Neural cell (in vitro differentiated cells): ENCODE results near the gene SREK1IP1. TPM values are rescaled to one million over a fixed set of nuclear protein-coding genes. Genes with fewer than 3 reads are reported as not detected.

Experiments
- H2AFZ ChIP-seq: fragments of 200-600, 300-800 bp; sonication (generic), shearing (Covaris generic); 2 replicates; pipeline ENCODE4 v1.6.0; 2014; ENCODE audit warnings: low read depth, mild to moderate bottlenecking, antibody characterized with exemption, low read length, moderate library complexity
- H3F3A ChIP-seq: fragments of 200-600 bp; shearing (Covaris generic); 2 replicates; pipeline ENCODE4 v1.6.1; 2016; ENCODE audit warnings: mild to moderate bottlenecking, moderate library complexity, mixed read lengths, antibody characterized with exemption, low read length; ENCODE audit not compliant: insufficient read depth, poor library complexity, severe bottlenecking
- H3K27ac ChIP-seq: fragments of 200-600, 300-800 bp; sonication (generic), shearing (Covaris generic); 2 replicates; pipeline ENCODE4 v1.5.1; 2014; ENCODE audit warnings: mild to moderate bottlenecking, low read length, moderate library complexity
- H3K27me3 ChIP-seq: fragments of 300-800, 200-600 bp; sonication (generic), shearing (Covaris generic); 2 replicates; pipeline ENCODE4 v1.6.0; 2014; ENCODE audit warnings: mild to moderate bottlenecking, low read depth, low read length, moderate library complexity; ENCODE audit not compliant: insufficient read depth
- H3K36me3 ChIP-seq: fragments of 300-800, 200-600 bp; sonication (generic), shearing (Covaris generic); 2 replicates; pipeline ENCODE4 v1.5.1; 2014; ENCODE audit warnings: mild to moderate bottlenecking, antibody characterized with exemption, low read length, moderate library complexity; ENCODE audit not compliant: insufficient read depth
- H3K4me2 ChIP-seq: fragments of 300-800, 200-600 bp; sonication (generic), shearing (Covaris generic); 2 replicates; pipeline ENCODE4 v1.6.0; 2014; ENCODE audit warnings: mild to moderate bottlenecking, low read length
- H3K4me3 ChIP-seq: fragments of 300-800, 200-600 bp; sonication (generic), shearing (Covaris generic); 2 replicates; pipeline ENCODE4 v1.5.1; 2014; ENCODE audit warnings: mild to moderate bottlenecking, low read length, moderate library complexity
- H3K79me2 ChIP-seq: fragments of 200-600 bp; shearing (Covaris generic); replicated peaks from 2 replicates; pipeline ENCODE4 v1.6.0; 2014; ENCODE audit warnings: mild to moderate bottlenecking, low read length, moderate library complexity; ENCODE audit not compliant: insufficient read depth
- H3K9ac ChIP-seq: fragments of 300-800, 200-600 bp; sonication (generic), shearing (Covaris generic); 2 replicates; pipeline ENCODE4 v1.6.1; 2016; ENCODE audit warnings: mild to moderate bottlenecking, low read length, mixed read lengths
- H3K9me2 ChIP-seq: fragments of 200-600 bp; shearing (Covaris generic); 2 replicates; pipeline ENCODE4 v1.6.1; 2016; ENCODE audit warnings: mild to moderate bottlenecking, low read length, mixed read lengths; ENCODE audit not compliant: insufficient read depth
- H3K9me3 ChIP-seq: fragments of 200-600, 300-800 bp; sonication (generic), shearing (Covaris generic); 2 replicates; pipeline ENCODE4 v1.6.1; 2016; ENCODE audit warnings: mild to moderate bottlenecking, mixed run types, low read length, moderate library complexity, mixed read lengths
- H4K20me1 ChIP-seq: fragments of 200-600 bp; shearing (Covaris generic); 2 replicates; pipeline ENCODE4 v1.6.1; 2016; ENCODE audit warnings: mild to moderate bottlenecking, mixed run types; ENCODE audit not compliant: insufficient read depth
- EP300 ChIP-seq: fragments of 450-650 bp; conservative IDR thresholded peaks from 2 replicates; pipeline ENCODE4 v1.6.1; 2014; ENCODE audit warnings: antibody characterized with exemption, mild to moderate bottlenecking, moderate library complexity; ENCODE audit not compliant: poor library complexity, severe bottlenecking
- EZH2 ChIP-seq: fragments of 200-600, 300-800 bp; shearing (Covaris generic), sonication (generic); IDR thresholded peaks from 2 replicates; pipeline ENCODE4 v1.6.1; 2014; ENCODE audit warnings: antibody characterized with exemption, low read length, borderline replicate concordance, mild to moderate bottlenecking; ENCODE audit not compliant: insufficient read depth, poor library complexity, severe bottlenecking
- MXI1 ChIP-seq: fragments of 450-650 bp; conservative IDR thresholded peaks from 2 replicates; pipeline ENCODE4 v1.6.1; 2014; ENCODE audit warnings: antibody characterized with exemption, mild to moderate bottlenecking; ENCODE audit not compliant: poor library complexity, severe bottlenecking
- POLR2AphosphoS5 ChIP-seq: IDR thresholded peaks from 2 replicates; pipeline ENCODE4 v1.6.1; 2012
- RAD21 ChIP-seq: fragments of 450-650 bp; conservative IDR thresholded peaks from 2 replicates; pipeline ENCODE4 v1.6.1; 2014; ENCODE audit warnings: antibody characterized with exemption, mild to moderate bottlenecking, moderate library complexity
- SMC3 ChIP-seq: fragments of 450-650 bp; conservative IDR thresholded peaks from 2 replicates; pipeline ENCODE4 v1.6.1; 2014; ENCODE audit warnings: antibody characterized with exemption, mild to moderate bottlenecking, moderate library complexity; ENCODE audit not compliant: poor library complexity
- TAF1 ChIP-seq: IDR thresholded peaks from 2 replicates; pipeline ENCODE4 v1.6.1; 2012; ENCODE audit warnings: low read depth
- polyA plus RNA-seq: library from polyadenylated mRNA; depleted of rRNA; stranded (reverse); fragments of >200 nt; gene quantifications from 2 replicates; pipeline ENCODE4 v1.2.3, GENCODE V29; 2014
- TF ChIP-seq, protein P1 (sequence below): IDR thresholded peaks from 2 replicates; pipeline ENCODE4 v1.6.1; 2012; ENCODE audit warnings: borderline replicate concordance
- TF ChIP-seq, protein P2 (sequence below): fragments of 450-650 bp; IDR thresholded peaks from 2 replicates; pipeline ENCODE4 v1.5.1; 2014; ENCODE audit warnings: antibody characterized with exemption, mild to moderate bottlenecking, moderate library complexity; ENCODE audit not compliant: poor library complexity, severe bottlenecking

SREK1IP1 gene
- polyA plus RNA-seq, 1 donor from 2014 or later = 23.5 TPM

DNA sequence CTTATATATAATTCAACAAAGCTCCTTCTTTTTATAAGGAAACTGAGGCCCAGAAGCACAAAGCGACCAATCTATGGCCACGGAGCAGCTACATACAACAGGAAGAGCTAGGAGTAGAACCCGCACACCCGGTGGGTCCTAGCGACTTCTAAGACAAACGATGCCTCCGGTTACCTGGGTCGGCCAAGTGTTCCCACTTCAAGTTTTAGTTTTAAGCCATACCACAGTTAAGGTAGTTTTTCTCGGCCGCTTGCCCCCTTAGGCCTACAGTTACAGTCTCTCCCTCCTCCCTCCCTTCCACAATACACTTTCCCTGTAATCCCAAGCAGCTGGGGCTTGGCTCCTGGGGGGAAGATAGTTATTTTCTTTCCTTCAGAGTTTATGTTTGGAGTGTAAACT is 533 bp downstream of the SREK1IP1 start:
- peak overlapping the region; percentile 88 for H3K9ac ChIP-seq
- peak overlapping the region; percentile 92 for H2AFZ ChIP-seq
- H3K79me2 ChIP-seq = peaks cover 59% of the 10 kb centered on the region
- H3F3A ChIP-seq = no peaks in the 10 kb centered on the region
- peak overlapping the region; percentile 84 for H3K27ac ChIP-seq
- TF ChIP-seq, protein P1, sequence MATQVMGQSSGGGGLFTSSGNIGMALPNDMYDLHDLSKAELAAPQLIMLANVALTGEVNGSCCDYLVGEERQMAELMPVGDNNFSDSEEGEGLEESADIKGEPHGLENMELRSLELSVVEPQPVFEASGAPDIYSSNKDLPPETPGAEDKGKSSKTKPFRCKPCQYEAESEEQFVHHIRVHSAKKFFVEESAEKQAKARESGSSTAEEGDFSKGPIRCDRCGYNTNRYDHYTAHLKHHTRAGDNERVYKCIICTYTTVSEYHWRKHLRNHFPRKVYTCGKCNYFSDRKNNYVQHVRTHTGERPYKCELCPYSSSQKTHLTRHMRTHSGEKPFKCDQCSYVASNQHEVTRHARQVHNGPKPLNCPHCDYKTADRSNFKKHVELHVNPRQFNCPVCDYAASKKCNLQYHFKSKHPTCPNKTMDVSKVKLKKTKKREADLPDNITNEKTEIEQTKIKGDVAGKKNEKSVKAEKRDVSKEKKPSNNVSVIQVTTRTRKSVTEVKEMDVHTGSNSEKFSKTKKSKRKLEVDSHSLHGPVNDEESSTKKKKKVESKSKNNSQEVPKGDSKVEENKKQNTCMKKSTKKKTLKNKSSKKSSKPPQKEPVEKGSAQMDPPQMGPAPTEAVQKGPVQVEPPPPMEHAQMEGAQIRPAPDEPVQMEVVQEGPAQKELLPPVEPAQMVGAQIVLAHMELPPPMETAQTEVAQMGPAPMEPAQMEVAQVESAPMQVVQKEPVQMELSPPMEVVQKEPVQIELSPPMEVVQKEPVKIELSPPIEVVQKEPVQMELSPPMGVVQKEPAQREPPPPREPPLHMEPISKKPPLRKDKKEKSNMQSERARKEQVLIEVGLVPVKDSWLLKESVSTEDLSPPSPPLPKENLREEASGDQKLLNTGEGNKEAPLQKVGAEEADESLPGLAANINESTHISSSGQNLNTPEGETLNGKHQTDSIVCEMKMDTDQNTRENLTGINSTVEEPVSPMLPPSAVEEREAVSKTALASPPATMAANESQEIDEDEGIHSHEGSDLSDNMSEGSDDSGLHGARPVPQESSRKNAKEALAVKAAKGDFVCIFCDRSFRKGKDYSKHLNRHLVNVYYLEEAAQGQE = no peak
- H3K27me3 ChIP-seq = no peaks in the 10 kb centered on the region
- no peaks in the 10 kb centered on the region for H3K36me3 ChIP-seq
- no peaks in the 10 kb centered on the region for H3K9me3 ChIP-seq
- peak overlapping the region; percentile 95 for H3K4me2 ChIP-seq
- peak overlapping the region; percentile 85 for H3K4me3 ChIP-seq
- H3K9me2 ChIP-seq = no peaks in the 10 kb centered on the region
- H4K20me1 ChIP-seq = no peaks in the 10 kb centered on the region

DNA sequence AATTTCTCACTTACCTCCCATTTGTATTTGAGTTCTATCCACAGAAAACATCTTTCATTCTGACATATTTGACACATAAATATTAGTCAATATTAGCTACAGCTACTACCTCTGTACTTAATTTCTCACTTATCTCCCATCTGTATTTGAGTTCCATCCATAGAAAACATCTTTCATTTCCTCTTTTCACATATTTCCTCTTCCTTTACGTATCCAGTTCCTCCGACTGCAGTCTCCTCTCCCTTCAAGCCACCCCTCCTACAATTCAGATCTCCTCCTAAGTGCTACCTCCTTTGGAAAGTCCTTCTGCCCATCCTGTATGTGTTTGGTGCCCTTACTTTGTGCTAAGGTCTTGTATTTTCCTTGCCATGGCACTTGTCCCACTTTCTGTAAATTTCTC is 1.6 kb downstream of the SREK1IP1 start:
- H3K27me3 ChIP-seq = no peaks in the 10 kb centered on the region
- no peaks in the 10 kb centered on the region for H4K20me1 ChIP-seq
- no peaks in the 10 kb centered on the region for H3K9me2 ChIP-seq
- no peaks in the 10 kb centered on the region for H3K9me3 ChIP-seq
- no peak overlapping the region for H3K27ac ChIP-seq
- H3K4me2 ChIP-seq = peak overlapping the region; percentile 95
- no peak overlapping the region for H3K9ac ChIP-seq
- H3F3A ChIP-seq = no peaks in the 10 kb centered on the region
- no peak for TF ChIP-seq MXI1
- TF ChIP-seq TAF1 = no peak
- TF ChIP-seq SMC3 = no peak
- TF ChIP-seq EZH2 = no peak
- TF ChIP-seq, protein P2, sequence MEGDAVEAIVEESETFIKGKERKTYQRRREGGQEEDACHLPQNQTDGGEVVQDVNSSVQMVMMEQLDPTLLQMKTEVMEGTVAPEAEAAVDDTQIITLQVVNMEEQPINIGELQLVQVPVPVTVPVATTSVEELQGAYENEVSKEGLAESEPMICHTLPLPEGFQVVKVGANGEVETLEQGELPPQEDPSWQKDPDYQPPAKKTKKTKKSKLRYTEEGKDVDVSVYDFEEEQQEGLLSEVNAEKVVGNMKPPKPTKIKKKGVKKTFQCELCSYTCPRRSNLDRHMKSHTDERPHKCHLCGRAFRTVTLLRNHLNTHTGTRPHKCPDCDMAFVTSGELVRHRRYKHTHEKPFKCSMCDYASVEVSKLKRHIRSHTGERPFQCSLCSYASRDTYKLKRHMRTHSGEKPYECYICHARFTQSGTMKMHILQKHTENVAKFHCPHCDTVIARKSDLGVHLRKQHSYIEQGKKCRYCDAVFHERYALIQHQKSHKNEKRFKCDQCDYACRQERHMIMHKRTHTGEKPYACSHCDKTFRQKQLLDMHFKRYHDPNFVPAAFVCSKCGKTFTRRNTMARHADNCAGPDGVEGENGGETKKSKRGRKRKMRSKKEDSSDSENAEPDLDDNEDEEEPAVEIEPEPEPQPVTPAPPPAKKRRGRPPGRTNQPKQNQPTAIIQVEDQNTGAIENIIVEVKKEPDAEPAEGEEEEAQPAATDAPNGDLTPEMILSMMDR = no peak
- TF ChIP-seq RAD21 = no peak
- TF ChIP-seq EP300 = no peak
- TF ChIP-seq POLR2AphosphoS5 = no peak
- TF ChIP-seq, protein P1 = no peak
- no peak overlapping the region for H2AFZ ChIP-seq
- no peaks in the 10 kb centered on the region for H3K36me3 ChIP-seq
- H3K4me3 ChIP-seq = peak overlapping the region; percentile 85
- H3K79me2 ChIP-seq = peaks cover 58% of the 10 kb centered on the region
